ENCODE results near the gene DBT.

GRCh38 chr1:100239961-100240360, 9.7 kb downstream of the DBT start:
- TF ChIP-seq CTCF (conservative IDR thresholded peaks at IDR 0.05; ENCODE audit: low read length) (no peak), EZH2phosphoT487 (IDR thresholded peaks at IDR 0.05; ENCODE audit: borderline replicate concordance, low read depth, low read length) (no peak)

Measured in OCI-LY7 (cell line).